ENCODE results near the gene RPL18. TPM values are rescaled to one million over a fixed set of nuclear protein-coding genes. Genes with fewer than 3 reads are reported as not detected.
A peak's percentile ranks its signal among the peaks of the same experiment; 100 is the strongest.
"Not testable (repeated sequence)": the region's sequence is repeated elsewhere in the genome, so short reads cannot be mapped to it uniquely, and the experiment has no call there.

The RPL18 gene
- total and polyA plus RNA-seq, 9 of the 15 experiments (the other 6 are each of a cell fraction or from before 2014, with no cell fraction given): 312 to 2,635 (median 1,653) TPM

DNA sequence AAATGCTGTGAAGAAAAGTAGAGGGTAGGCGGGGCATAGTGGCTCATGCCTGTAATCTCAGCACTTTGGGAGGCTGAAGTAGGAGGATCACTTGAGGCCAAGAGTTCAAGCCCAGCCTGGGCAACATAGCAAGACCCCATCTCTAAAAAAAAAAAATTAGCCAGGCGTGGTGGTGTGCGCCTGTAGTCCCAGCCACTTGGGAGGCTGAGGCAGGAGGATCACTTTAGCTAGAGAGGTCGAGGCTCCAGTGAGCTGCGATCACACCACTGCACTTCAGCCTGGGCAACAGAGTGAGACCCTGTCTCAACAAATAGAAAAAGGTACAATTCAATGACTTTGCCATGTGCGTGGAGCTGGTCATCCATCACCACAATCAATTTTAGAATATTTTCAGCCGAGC lies 41.1 kb downstream of the RPL18 start:
- H3K9me3 ChIP-seq (replicated peaks; ENCODE audit: control insufficient read depth, insufficient read depth, low read depth, low read length): not testable (repeated sequence)
- TF ChIP-seq ADNP (tag; IDR thresholded peaks at IDR 0.05) (0 out of 2 replicates have a peak, but pooled peaks have one; percentile 20), ZNF121 (CRISPR knock-in tag; conservative IDR thresholded peaks at IDR 0.05) (peak; percentile 99), KDM1A (IDR thresholded peaks at IDR 0.05) (peak; percentile 13 to 57; a peak in 2 of 4 replicates), BCOR (IDR thresholded peaks at IDR 0.05) (peak; percentile 40; the same call in 1 of the 2 replicates), RBM25 (IDR thresholded peaks at IDR 0.05; ENCODE audit: low read depth, low read length, severe bottlenecking) (peak; percentile 30)

More for the DNA sequence above, 41.1 kb downstream of the RPL18 start:
- H3K9ac ChIP-seq (ENCODE audit: insufficient read depth in 1 of 2, low read depth in 2 of 2, low read length in 2 of 2); H3K79me2 ChIP-seq (ENCODE audit: control insufficient read depth, insufficient read depth, low read length); intact Hi-C loops (cut with micrococcal nuclease); CTCF ChIA-PET (ENCODE audit: low intra/inter-chr PET ratio); H3K27ac ChIP-seq (ENCODE audit: extremely low read depth, low read depth, low read length); DNase-seq (ENCODE audit: extremely low read depth in 1 of 4, low spot score in 3 of 4); H3K4me1 ChIP-seq (replicated peaks in 1 of 2; ENCODE audit: control insufficient read depth in 2 of 2, insufficient read depth in 2 of 2, low read length in 2 of 2); H4K20me1 ChIP-seq (replicated peaks; ENCODE audit: control insufficient read depth, insufficient read depth, low read length); H3K27me3 ChIP-seq (ENCODE audit: control insufficient read depth in 2 of 2, insufficient read depth in 2 of 2, low read length in 2 of 2); H3K4me2 ChIP-seq (ENCODE audit: insufficient read depth, low read length); H3K4me3 ChIP-seq; ATAC-seq; H3K9me1 ChIP-seq (ENCODE audit: control insufficient read depth, insufficient read depth, low read length); BruUV-seq (replicated peaks); H2AFZ ChIP-seq (ENCODE audit: low read depth, low read length); H3K36me3 ChIP-seq (ENCODE audit: control insufficient read depth, insufficient read depth, low read length); FAIRE-seq: not testable (repeated sequence)
- in situ Hi-C loops (cut with MboI): loop anchor here (25.0 kb wide), 1 partner anchor 1534 kb away; no protein-coding TSS in a partner anchor
- POLR2A ChIA-PET: interaction anchor here (0.7 kb wide), 1 partner anchor 11 kb away, joined by 3 read pairs; no protein-coding TSS in a partner anchor
- 43% methylated on average over 7 of the region's 7 CpGs for WGBS (ENCODE audit: insufficient coverage, low coverage, missing lambda C conversion rate)

Measured in K562 (cell line).